ENCODE results near the gene TENM4. TPM values are rescaled to one million over a fixed set of nuclear protein-coding genes. Genes with fewer than 3 reads are reported as not detected.

The TENM4 gene
- total RNA-seq, 2 donors from 2014 or later, result 2.6 to 6.8 TPM

DNA sequence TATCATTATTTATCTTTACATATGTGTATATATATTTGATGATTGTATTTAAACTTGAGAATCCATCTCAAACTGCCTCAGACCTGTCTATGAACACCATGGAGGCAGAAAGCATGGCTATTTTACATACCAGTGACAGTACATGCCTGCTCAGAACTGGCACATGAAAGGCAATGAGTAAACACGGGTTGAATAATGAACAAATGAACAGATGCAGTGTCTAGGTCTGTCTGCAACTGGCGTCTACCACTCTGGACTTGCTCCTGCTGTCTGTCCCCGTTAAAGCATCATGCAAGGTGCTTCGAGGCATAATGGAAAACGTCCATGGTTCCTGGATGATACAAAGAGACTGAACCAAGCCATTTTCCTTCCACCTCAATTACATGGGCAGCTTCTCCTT lies 594.6 kb downstream of the TENM4 start:
- no peaks in the 10 kb centered on the region for H3K9me3 ChIP-seq
- WGBS, result 85% methylated on average over 5 of the region's 5 CpGs
- TF ChIP-seq POLR2AphosphoS5 (IDR thresholded peaks at IDR 0.05), result no peak
- TF ChIP-seq, protein P1, sequence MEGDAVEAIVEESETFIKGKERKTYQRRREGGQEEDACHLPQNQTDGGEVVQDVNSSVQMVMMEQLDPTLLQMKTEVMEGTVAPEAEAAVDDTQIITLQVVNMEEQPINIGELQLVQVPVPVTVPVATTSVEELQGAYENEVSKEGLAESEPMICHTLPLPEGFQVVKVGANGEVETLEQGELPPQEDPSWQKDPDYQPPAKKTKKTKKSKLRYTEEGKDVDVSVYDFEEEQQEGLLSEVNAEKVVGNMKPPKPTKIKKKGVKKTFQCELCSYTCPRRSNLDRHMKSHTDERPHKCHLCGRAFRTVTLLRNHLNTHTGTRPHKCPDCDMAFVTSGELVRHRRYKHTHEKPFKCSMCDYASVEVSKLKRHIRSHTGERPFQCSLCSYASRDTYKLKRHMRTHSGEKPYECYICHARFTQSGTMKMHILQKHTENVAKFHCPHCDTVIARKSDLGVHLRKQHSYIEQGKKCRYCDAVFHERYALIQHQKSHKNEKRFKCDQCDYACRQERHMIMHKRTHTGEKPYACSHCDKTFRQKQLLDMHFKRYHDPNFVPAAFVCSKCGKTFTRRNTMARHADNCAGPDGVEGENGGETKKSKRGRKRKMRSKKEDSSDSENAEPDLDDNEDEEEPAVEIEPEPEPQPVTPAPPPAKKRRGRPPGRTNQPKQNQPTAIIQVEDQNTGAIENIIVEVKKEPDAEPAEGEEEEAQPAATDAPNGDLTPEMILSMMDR (IDR thresholded peaks at IDR 0.05), result no peak
- TF ChIP-seq POLR2A (IDR thresholded peaks at IDR 0.05), result no peak
- no peaks in the 10 kb centered on the region for H3K36me3 ChIP-seq
- H3K27me3 ChIP-seq (replicated peaks; ENCODE audit: insufficient read depth), result no peaks in the 10 kb centered on the region
- no peaks in the 10 kb centered on the region for H3K4me1 ChIP-seq (replicated peaks)
- no peak overlapping the region for H3K4me3 ChIP-seq
- intact Hi-C loops (cut with DNase I), result no loop called here
- DNase-seq (ENCODE audit: low spot score), result no peak
- H3K27ac ChIP-seq, result no peak overlapping the region

DNA sequence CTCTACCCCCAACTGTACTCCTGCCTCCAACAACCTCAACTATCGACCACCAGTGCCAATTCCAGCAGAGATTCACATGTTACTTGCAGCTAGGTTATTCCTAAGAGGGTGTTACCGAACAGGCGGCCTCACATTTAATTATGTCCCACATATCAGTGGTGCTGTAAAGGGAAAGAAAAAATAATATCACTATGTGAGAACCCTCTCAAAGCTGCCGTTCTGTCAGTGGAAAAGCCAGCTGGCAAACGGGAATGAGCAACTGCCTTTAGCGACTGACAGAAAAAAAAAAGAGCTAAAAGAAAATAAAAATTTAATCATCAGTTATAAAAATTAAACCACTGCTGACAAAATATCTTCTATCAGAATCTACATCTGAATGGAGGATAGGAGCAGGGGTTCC lies 595.3 kb downstream of the TENM4 start:
- no peak overlapping the region for H3K27ac ChIP-seq
- no peak overlapping the region for H3K4me3 ChIP-seq
- WGBS, result 74% methylated on average over 6 of the region's 6 CpGs
- no peaks in the 10 kb centered on the region for H3K9me3 ChIP-seq
- H3K36me3 ChIP-seq, result no peaks in the 10 kb centered on the region
- no peaks in the 10 kb centered on the region for H3K4me1 ChIP-seq (replicated peaks)
- intact Hi-C loops (cut with DNase I), result no loop called here
- no peak for TF ChIP-seq POLR2AphosphoS5 (IDR thresholded peaks at IDR 0.05)
- TF ChIP-seq, protein P1 (IDR thresholded peaks at IDR 0.05), result no peak
- no peak for TF ChIP-seq POLR2A (IDR thresholded peaks at IDR 0.05)
- no peaks in the 10 kb centered on the region for H3K27me3 ChIP-seq (replicated peaks; ENCODE audit: insufficient read depth)
- no peak for DNase-seq (ENCODE audit: low spot score)

DNA sequence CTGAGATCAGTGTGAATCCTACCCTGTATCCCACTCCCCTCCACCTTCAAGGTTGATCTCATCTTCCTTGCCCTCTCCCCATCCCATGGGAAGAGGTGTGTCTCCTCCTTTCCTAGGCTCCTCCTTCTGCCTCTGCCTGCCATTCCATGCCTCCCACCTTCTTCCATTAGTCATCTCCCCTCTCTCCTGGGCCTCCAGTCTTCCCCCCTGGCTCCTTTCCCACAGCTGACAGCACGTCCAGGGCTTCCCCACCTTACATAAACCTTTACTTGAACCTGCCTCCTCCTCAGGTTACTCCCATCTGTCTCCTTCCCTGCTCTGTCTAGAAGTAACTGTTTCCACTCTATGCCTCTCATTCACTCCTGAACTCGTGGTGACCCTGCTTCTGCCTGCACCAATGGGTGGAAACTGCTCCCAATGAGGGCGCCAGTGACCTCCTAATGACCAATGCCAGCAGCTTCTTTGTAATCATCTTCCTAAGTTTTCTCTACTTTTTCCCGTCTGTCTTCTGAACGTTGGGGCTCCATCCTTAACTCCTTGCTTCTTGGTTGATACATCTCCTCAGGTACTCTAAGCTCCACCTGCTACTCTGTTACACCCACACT lies 599.3 kb downstream of the TENM4 start:
- TF ChIP-seq POLR2A (IDR thresholded peaks at IDR 0.05) (no peak), POLR2AphosphoS5 (IDR thresholded peaks at IDR 0.05) (no peak)
- TF ChIP-seq, protein P1 (IDR thresholded peaks at IDR 0.05), result no peak
- Histone ChIP-seq H3K9me3 (no peaks in the 10 kb centered on the region), H3K27ac (no peak overlapping the region), H3K4me3 (no peak overlapping the region), H3K27me3 (replicated peaks; ENCODE audit: insufficient read depth) (no peaks in the 10 kb centered on the region), H3K36me3 (no peaks in the 10 kb centered on the region), H3K4me1 (replicated peaks) (no peaks in the 10 kb centered on the region)
- DNase-seq (ENCODE audit: low spot score), result no peak
- 68% methylated on average over 5 of the region's 5 CpGs for WGBS
- intact Hi-C loops (cut with DNase I), result no loop called here

DNA sequence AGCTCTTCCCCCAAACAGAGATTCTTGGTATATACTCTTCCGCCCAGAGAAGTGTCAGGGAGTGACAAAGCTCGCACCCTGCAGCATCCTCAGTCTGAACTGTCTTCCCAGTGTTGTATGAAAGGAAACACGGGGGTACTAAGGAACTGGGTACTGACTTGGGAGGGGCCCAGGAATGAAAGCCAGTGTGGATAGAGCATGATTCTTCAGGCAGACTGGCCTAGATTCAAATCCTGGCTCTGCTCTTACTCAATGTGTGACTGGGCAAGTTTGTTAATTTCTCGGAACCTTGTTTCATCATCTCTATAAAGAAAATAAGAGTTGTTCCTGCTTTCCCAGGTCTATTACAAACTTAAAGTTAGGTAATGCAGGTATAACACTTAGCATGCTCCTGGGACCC lies 600.2 kb downstream of the TENM4 start:
- Histone ChIP-seq H3K9me3 (no peaks in the 10 kb centered on the region), H3K27ac (no peak overlapping the region)
- intact Hi-C loops (cut with DNase I), result no loop called here

DNA sequence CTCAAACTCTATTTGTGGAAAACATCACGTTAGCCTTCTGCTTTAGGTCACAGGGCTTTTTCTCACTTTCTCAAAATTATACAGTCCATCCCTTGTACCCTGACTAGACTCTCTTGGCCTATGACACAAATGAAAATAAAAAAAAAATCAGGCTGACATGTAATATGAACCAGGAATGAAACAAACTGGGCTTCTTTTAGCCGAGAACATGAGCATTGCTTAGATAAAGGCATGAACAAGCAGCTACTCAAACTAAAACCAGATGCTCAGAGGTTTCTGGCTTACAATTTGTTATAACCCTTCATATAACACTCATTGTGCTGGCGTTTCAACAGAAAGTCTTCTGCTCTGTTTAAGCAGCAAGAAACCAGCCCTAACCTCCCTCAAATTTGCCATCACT lies 600.6 kb downstream of the TENM4 start:
- 49% methylated on average over 3 of the region's 3 CpGs for WGBS
- intact Hi-C loops (cut with DNase I), result no loop called here
- TF ChIP-seq POLR2AphosphoS5 (IDR thresholded peaks at IDR 0.05) (no peak), POLR2A (IDR thresholded peaks at IDR 0.05) (no peak)
- TF ChIP-seq, protein P1 (IDR thresholded peaks at IDR 0.05), result no peak
- Histone ChIP-seq H3K4me3 (no peak overlapping the region), H3K27ac (no peak overlapping the region), H3K9me3 (no peaks in the 10 kb centered on the region), H3K4me1 (replicated peaks) (no peaks in the 10 kb centered on the region), H3K27me3 (replicated peaks; ENCODE audit: insufficient read depth) (no peaks in the 10 kb centered on the region), H3K36me3 (no peaks in the 10 kb centered on the region)
- no peak for DNase-seq (ENCODE audit: low spot score)

More for the DNA sequence above, 600.2 kb downstream of the TENM4 start:
- H3K36me3 ChIP-seq, result no peaks in the 10 kb centered on the region
- WGBS, result 55% methylated on average over 4 of the region's 4 CpGs
- H3K4me3 ChIP-seq, result no peak overlapping the region
- H3K4me1 ChIP-seq (replicated peaks), result no peaks in the 10 kb centered on the region
- no peaks in the 10 kb centered on the region for H3K27me3 ChIP-seq (replicated peaks; ENCODE audit: insufficient read depth)
- TF ChIP-seq POLR2AphosphoS5 (IDR thresholded peaks at IDR 0.05) (peak; percentile 32), POLR2A (IDR thresholded peaks at IDR 0.05) (no peak)
- DNase-seq (ENCODE audit: low spot score), result peak; percentile 14
